Effector CD8-positive, alpha-beta T cell (primary cell): ENCODE data around the gene EXOSC9.

Source experiments
- DNase-seq: peaks from one replicate; lab custom pipeline; 2025; lab: John Stamatoyannopoulos, UW

EXOSC9 gene

GRCh38 chr4:121788896-121789295, 12.2 kb upstream of the EXOSC9 start:
- no peak for DNase-seq

GRCh38 chr4:121789455-121789854, 11.7 kb upstream of the EXOSC9 start:
- no peak for DNase-seq

- no peak for DNase-seq
Observed at GRCh38 chr4:121789960-121790829, 10.9 kb upstream of the EXOSC9 start.

- no peak for DNase-seq
Observed at GRCh38 chr4:121790976-121791375, 10.1 kb upstream of the EXOSC9 start.

- DNase-seq = no peak
Observed at GRCh38 chr4:121791481-121791880, 9.6 kb upstream of the EXOSC9 start.

- DNase-seq = no peak
Observed at GRCh38 chr4:121792966-121793365, 8.2 kb upstream of the EXOSC9 start.

GRCh38 chr4:121794505-121795188, 6.5 kb upstream of the EXOSC9 start:
- DNase-seq = no peak

GRCh38 chr4:121796283-121796682, 4.8 kb upstream of the EXOSC9 start:
- DNase-seq = no peak

GRCh38 chr4:121799208-121799823, 1.8 kb upstream of the EXOSC9 start:
- no peak for DNase-seq

GRCh38 chr4:121799867-121800501, 1.1 kb upstream of the EXOSC9 start:
- no peak for DNase-seq

- DNase-seq = no peak
Observed at GRCh38 chr4:121800638-121800960, 524 bp upstream of the EXOSC9 start.

- DNase-seq = no peak
Observed at GRCh38 chr4:121801715-121802075, 572 bp downstream of the EXOSC9 start.

GRCh38 chr4:121806411-121806810, 5.3 kb downstream of the EXOSC9 start:
- no peak for DNase-seq

GRCh38 chr4:121811122-121811521, 10.0 kb downstream of the EXOSC9 start:
- no peak for DNase-seq

GRCh38 chr4:121814756-121815155, 13.6 kb downstream of the EXOSC9 start:
- DNase-seq = no peak

- no peak for DNase-seq
Observed at GRCh38 chr4:121817006-121817405, 15.9 kb downstream of the EXOSC9 start.

- no peak for DNase-seq
Observed at GRCh38 chr4:121817701-121818100, 16.6 kb downstream of the EXOSC9 start.

- DNase-seq = no peak
Observed at GRCh38 chr4:121818215-121818614, 17.1 kb downstream of the EXOSC9 start.

GRCh38 chr4:121819216-121819965, 18.3 kb downstream of the EXOSC9 start:
- DNase-seq = no peak

- no peak for DNase-seq
Observed at GRCh38 chr4:121822047-121822446, 20.9 kb downstream of the EXOSC9 start.

- no peak for DNase-seq
Observed at GRCh38 chr4:121822796-121823504, 21.8 kb downstream of the EXOSC9 start.
